HCT116 (cell line): ENCODE data around the gene ARHGEF25.

Experiments used
- CTCF ChIP-seq, 3 experiments: fragments of 200-600 bp in 1 of 3; sonication (generic) in 1 of 3; IDR thresholded peaks in 2 of 3; conservative IDR thresholded peaks in 1 of 3; 2 replicates each; pipeline ENCODE4 v1.5.1; 2012 to 2017; ENCODE audit warnings: low read depth in 2 of 3, low read length in 2 of 3, antibody characterized with exemption in 1 of 3, borderline replicate concordance in 1 of 3, control low read depth in 1 of 3, mild to moderate bottlenecking in 1 of 3, mixed read lengths in 1 of 3, mixed run types in 1 of 3, moderate library complexity in 1 of 3; ENCODE audit not compliant: insufficient read depth in 1 of 3
- ELF1 ChIP-seq: IDR thresholded peaks from 2 replicates; pipeline ENCODE4 v1.6.1; 2012; ENCODE audit warnings: low read depth, borderline replicate concordance
- EZH2 ChIP-seq: fragments of 200-600 bp; sonication (generic); IDR thresholded peaks from 2 replicates; pipeline ENCODE4 v1.6.1; 2017; ENCODE audit warnings: antibody characterized with exemption, mixed run types
- EZH2phosphoT487 ChIP-seq: fragments of 200-600 bp; IDR thresholded peaks from 2 replicates; pipeline ENCODE4 v1.6.1; 2018; ENCODE audit warnings: antibody characterized with exemption, borderline replicate concordance
- JUND ChIP-seq: IDR thresholded peaks from 2 replicates; pipeline ENCODE4 v1.6.1; 2012
- POLR2A ChIP-seq: IDR thresholded peaks from 2 replicates; pipeline ENCODE4 v1.7.0; 2011; ENCODE audit warnings: borderline replicate concordance; ENCODE audit not compliant: insufficient read depth, insufficient read length; ENCODE audit errors: extremely low read depth
- POLR2AphosphoS5 ChIP-seq: IDR thresholded peaks from 2 replicates; pipeline ENCODE4 v1.6.1; 2011; ENCODE audit warnings: mild to moderate bottlenecking, low read depth, low read length, moderate library complexity
- RAD21 ChIP-seq: IDR thresholded peaks from 2 replicates; pipeline ENCODE4 v1.6.1; 2012; ENCODE audit warnings: low read depth, mild to moderate bottlenecking
- REST ChIP-seq: IDR thresholded peaks from 2 replicates; pipeline ENCODE4 v1.6.1; 2012; ENCODE audit warnings: low read depth
- SIN3A ChIP-seq: IDR thresholded peaks from 2 replicates; pipeline ENCODE4 v1.6.1; 2012; ENCODE audit warnings: low read depth
- YY1 ChIP-seq: IDR thresholded peaks from 2 replicates; pipeline ENCODE4 v1.6.1; 2011; ENCODE audit warnings: low read length, low read depth, moderate library complexity, mild to moderate bottlenecking; ENCODE audit not compliant: insufficient replicate concordance; ENCODE audit errors: extremely low read depth
- ZFX ChIP-seq: fragments of 450-650 bp; IDR thresholded peaks from 2 replicates; pipeline ENCODE4 v1.6.1; 2017
- ZNF274 ChIP-seq: fragments of 200-500 bp; sonication (Bioruptor generic); IDR thresholded peaks from 2 replicates; pipeline ENCODE4 v1.6.1; 2014; ENCODE audit warnings: mild to moderate bottlenecking, low read depth, low read length, inconsistent platforms

- no peak for TF ChIP-seq CTCF (IDR thresholded peaks at IDR 0.05 in 2 of 3, conservative IDR thresholded peaks at IDR 0.05 in 1 of 3; ENCODE audit: borderline replicate concordance in 1 of 3, insufficient read depth in 1 of 3, low read depth in 2 of 3, low read length in 2 of 3)
- TF ChIP-seq EZH2, result no peak
- TF ChIP-seq RAD21, result no peak
- TF ChIP-seq REST, result no peak
- no peak for TF ChIP-seq ZFX
- no peak for TF ChIP-seq POLR2A
- TF ChIP-seq JUND, result no peak
- no peak for TF ChIP-seq YY1
- no peak for TF ChIP-seq EZH2phosphoT487
- no peak for TF ChIP-seq POLR2AphosphoS5
- no peak for TF ChIP-seq ZNF274
- TF ChIP-seq ELF1, result no peak
- TF ChIP-seq SIN3A, result no peak
These were observed 14.2 kb downstream of the ARHGEF25 start for GRCh38 chr12:57625261-57626032.
